Upper lobe of left lung (tissue), 6 donors: ENCODE results near the gene FBN2. TPM values are rescaled to one million over a fixed set of nuclear protein-coding genes. Genes with fewer than 3 reads are reported as not detected.

Source experiments
- ATAC-seq, 2 donors: fragments of 200-7000 bp; cut with Tn5 transposase; one replicate each; pipeline ENCODE4 v1.9.1; 2022; ENCODE audit warnings: mild to moderate bottlenecking in 2 of 2, moderate library complexity in 2 of 2; ENCODE audit not compliant: low FRiP score in 2 of 2
- DNase-seq, 2 donors: peaks; one replicate each; pipeline ENCODE4 v3.0.0-alpha.2; 2019 to 2020
- H3K27ac ChIP-seq, 4 donors: fragments of 200-600 bp; sonication (generic); one replicate each; pipeline ENCODE4 v1.5.1; 2016 to 2019
- H3K27me3 ChIP-seq, 4 donors: fragments of 200-600 bp; sonication (generic); one replicate each; pipeline ENCODE4 v1.5.1; 2017 to 2019
- H3K36me3 ChIP-seq, 4 donors: fragments of 200-600 bp; sonication (generic); one replicate each; pipeline ENCODE4 v1.5.1; 2016 to 2019
- H3K4me1 ChIP-seq, 4 donors: fragments of 200-600 bp; sonication (generic); one replicate each; pipeline ENCODE4 v1.5.1; 2018 to 2019
- H3K4me3 ChIP-seq, 4 donors: fragments of 200-600 bp; sonication (generic); one replicate each; pipeline ENCODE4 v1.5.1; 2017 to 2019; ENCODE audit warnings: mild to moderate bottlenecking in 2 of 4, moderate library complexity in 1 of 4
- H3K9me3 ChIP-seq, 4 donors: fragments of 200-600 bp; sonication (generic); one replicate each; pipeline ENCODE4 v1.5.1; 2018 to 2019
- CTCF ChIP-seq, 6 experiments: fragments of 450-650 bp in 4 of 6; fragments of 200-600 bp in 2 of 6; sonication (generic) in 2 of 6; IDR thresholded peaks; one replicate each; pipeline ENCODE4 v1.5.1; 2016 to 2019; ENCODE audit warnings: antibody characterized with exemption in 6 of 6
- EP300 ChIP-seq, 4 donors: sonication (generic); formaldehyde crosslinking; IDR thresholded peaks; one replicate each; pipeline ENCODE4 v1.5.1; 2017; ENCODE audit warnings: antibody characterized with exemption in 4 of 4, control low read depth in 2 of 4
- POLR2A ChIP-seq, 4 donors: fragments of 450-650 bp; IDR thresholded peaks; one replicate each; pipeline ENCODE4 v1.5.1; 2016 to 2017; ENCODE audit warnings: antibody characterized with exemption in 4 of 4, mild to moderate bottlenecking in 2 of 4
- POLR2AphosphoS5 ChIP-seq, 2 donors: sonication (generic); formaldehyde crosslinking; IDR thresholded peaks; one replicate each; pipeline ENCODE4 v1.5.1; 2017; ENCODE audit warnings: antibody characterized with exemption in 2 of 2
- WGBS, 2 donors: methylation state at CpG; one replicate each; pipeline ENCODE4 v1.1.5; 2017 to 2018; 5-methylcytosine and 5-hydroxymethylcytosine counted together
- total RNA-seq, 6 donors: library from RNA; depleted of rRNA in 4 of 6; stranded (reverse); fragments of >200 nt in 4 of 6; gene quantifications; one replicate each; pipeline versions ENCODE4 v1.1.0 to v1.2.1, GENCODE V29; 2016 to 2021
- donor health status: DM: no; HTN: no; CAD: no; lungs with moderate emphysema.
- donor health status: DM: no; HTN: yes; CAD: no; lungs with severe emphysema.

Gene FBN2
- total RNA-seq, 6 donors from 2014 or later = under 0.01 to 1.7 (median 0.39) TPM

DNA sequence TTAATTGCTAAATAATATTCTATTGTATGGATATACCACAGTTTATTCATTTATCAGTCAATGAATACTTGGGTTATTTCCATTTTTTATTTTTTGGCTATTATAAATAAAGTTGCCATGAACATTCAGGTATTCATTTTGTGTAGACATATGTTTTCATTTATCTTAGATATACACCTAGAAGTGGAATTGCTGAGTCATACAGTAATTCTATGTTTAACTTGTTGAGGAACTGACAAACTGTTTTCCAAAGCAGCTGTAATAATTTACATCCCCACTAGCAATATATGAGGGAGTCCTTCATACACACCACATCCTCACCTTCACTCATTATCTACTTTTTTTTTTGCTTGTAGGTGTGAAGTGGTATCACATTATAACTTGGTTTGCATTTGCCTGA lies 123.6 kb downstream of the FBN2 start:
- H3K9me3 ChIP-seq = no peaks in the 10 kb centered on the region
- H3K27ac ChIP-seq = no peak overlapping the region
- DNase-seq = no peak
- H3K4me3 ChIP-seq = no peak overlapping the region
- TF ChIP-seq POLR2A (IDR thresholded peaks at IDR 0.05) = no peak
- no peak for TF ChIP-seq POLR2AphosphoS5 (IDR thresholded peaks at IDR 0.05)
- TF ChIP-seq EP300 (IDR thresholded peaks at IDR 0.05) = no peak
- TF ChIP-seq CTCF (IDR thresholded peaks at IDR 0.05) = no peak
- no peaks in the 10 kb centered on the region for H3K27me3 ChIP-seq
- H3K36me3 ChIP-seq = no peaks in the 10 kb centered on the region
- ATAC-seq = no peak
- H3K4me1 ChIP-seq = no peaks in the 10 kb centered on the region

GRCh38 chr5:128413356-128413755 lies 124.7 kb downstream of the FBN2 start:
- Histone ChIP-seq H3K9me3 (no peaks in the 10 kb centered on the region), H3K27me3 (no peaks in the 10 kb centered on the region), H3K36me3 (no peaks in the 10 kb centered on the region), H3K4me1 (no peaks in the 10 kb centered on the region), H3K4me3 (no peak overlapping the region), H3K27ac (no peak overlapping the region)
- no peak for ATAC-seq
- 38 to 45% methylated on average over 2 of the region's 2 CpGs for WGBS, 2 donors
- TF ChIP-seq POLR2A (IDR thresholded peaks at IDR 0.05) (no peak), CTCF (IDR thresholded peaks at IDR 0.05) (no peak), EP300 (IDR thresholded peaks at IDR 0.05) (no peak), POLR2AphosphoS5 (IDR thresholded peaks at IDR 0.05) (no peak)
- no peak for DNase-seq

GRCh38 chr5:128412145-128412930 lies 125.7 kb downstream of the FBN2 start:
- DNase-seq (no peak), ATAC-seq (no peak)
- Histone ChIP-seq H3K4me1 (no peaks in the 10 kb centered on the region), H3K4me3 (no peak overlapping the region), H3K9me3 (no peaks in the 10 kb centered on the region), H3K27me3 (no peaks in the 10 kb centered on the region), H3K36me3 (no peaks in the 10 kb centered on the region), H3K27ac (no peak overlapping the region)
- WGBS, 2 donors = 55 to 85% methylated on average over 1 of the region's 1 CpG
- no peak for TF ChIP-seq POLR2AphosphoS5 (IDR thresholded peaks at IDR 0.05)
- no peak for TF ChIP-seq POLR2A (IDR thresholded peaks at IDR 0.05)
- TF ChIP-seq CTCF (IDR thresholded peaks at IDR 0.05) = no peak
- TF ChIP-seq EP300 (IDR thresholded peaks at IDR 0.05) = no peak

- no peak for TF ChIP-seq CTCF (IDR thresholded peaks at IDR 0.05)
- TF ChIP-seq POLR2AphosphoS5 (IDR thresholded peaks at IDR 0.05) = no peak
- TF ChIP-seq EP300 (IDR thresholded peaks at IDR 0.05) = no peak
- no peak for TF ChIP-seq POLR2A (IDR thresholded peaks at IDR 0.05)
- DNase-seq (no peak), ATAC-seq (no peak)
- H3K4me3 ChIP-seq = no peak overlapping the region
- no peak overlapping the region for H3K27ac ChIP-seq
- H3K36me3 ChIP-seq = no peaks in the 10 kb centered on the region
- H3K27me3 ChIP-seq = no peaks in the 10 kb centered on the region
- H3K4me1 ChIP-seq = no peaks in the 10 kb centered on the region
- no peaks in the 10 kb centered on the region for H3K9me3 ChIP-seq
Measured at GRCh38 chr5:128409166-128409800, 128.8 kb downstream of the FBN2 start.

- no peak overlapping the region for H3K27ac ChIP-seq
- ATAC-seq (no peak), DNase-seq (no peak)
- H3K9me3 ChIP-seq = no peaks in the 10 kb centered on the region
- TF ChIP-seq CTCF (IDR thresholded peaks at IDR 0.05) (no peak), EP300 (IDR thresholded peaks at IDR 0.05) (no peak), POLR2A (IDR thresholded peaks at IDR 0.05) (no peak), POLR2AphosphoS5 (IDR thresholded peaks at IDR 0.05) (no peak)
- no peaks in the 10 kb centered on the region for H3K27me3 ChIP-seq
- no peak overlapping the region for H3K4me3 ChIP-seq
- H3K4me1 ChIP-seq = no peaks in the 10 kb centered on the region
- no peaks in the 10 kb centered on the region for H3K36me3 ChIP-seq
- 88 to 90% methylated on average over 5 of the region's 5 CpGs for WGBS, 2 donors
Measured at GRCh38 chr5:128408622-128409021, 129.4 kb downstream of the FBN2 start.
